ENCODE data around the gene CDH2.

The CDH2 gene

DNA sequence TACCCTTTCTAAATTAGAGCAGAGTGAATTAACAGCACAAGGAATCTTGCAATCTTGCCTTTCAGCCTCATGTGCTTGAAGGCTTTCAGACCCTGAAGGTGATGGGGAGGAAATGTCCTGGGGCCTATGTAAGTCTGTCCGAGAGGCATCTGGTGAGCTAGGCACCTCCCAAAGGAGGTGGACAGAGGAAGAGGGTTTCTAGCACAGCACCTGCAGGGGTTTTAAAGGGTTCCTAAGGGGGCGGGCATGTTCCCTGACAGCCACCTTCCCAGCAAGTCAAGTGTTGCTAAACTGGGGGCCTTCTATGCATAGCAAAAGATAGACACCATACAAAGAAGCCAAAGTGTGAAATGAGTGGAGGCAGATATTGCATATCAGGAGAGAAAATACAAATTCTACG lies 88.5 kb downstream of the CDH2 start:
- no peak for DNase-seq (ENCODE audit: low spot score)

DNA sequence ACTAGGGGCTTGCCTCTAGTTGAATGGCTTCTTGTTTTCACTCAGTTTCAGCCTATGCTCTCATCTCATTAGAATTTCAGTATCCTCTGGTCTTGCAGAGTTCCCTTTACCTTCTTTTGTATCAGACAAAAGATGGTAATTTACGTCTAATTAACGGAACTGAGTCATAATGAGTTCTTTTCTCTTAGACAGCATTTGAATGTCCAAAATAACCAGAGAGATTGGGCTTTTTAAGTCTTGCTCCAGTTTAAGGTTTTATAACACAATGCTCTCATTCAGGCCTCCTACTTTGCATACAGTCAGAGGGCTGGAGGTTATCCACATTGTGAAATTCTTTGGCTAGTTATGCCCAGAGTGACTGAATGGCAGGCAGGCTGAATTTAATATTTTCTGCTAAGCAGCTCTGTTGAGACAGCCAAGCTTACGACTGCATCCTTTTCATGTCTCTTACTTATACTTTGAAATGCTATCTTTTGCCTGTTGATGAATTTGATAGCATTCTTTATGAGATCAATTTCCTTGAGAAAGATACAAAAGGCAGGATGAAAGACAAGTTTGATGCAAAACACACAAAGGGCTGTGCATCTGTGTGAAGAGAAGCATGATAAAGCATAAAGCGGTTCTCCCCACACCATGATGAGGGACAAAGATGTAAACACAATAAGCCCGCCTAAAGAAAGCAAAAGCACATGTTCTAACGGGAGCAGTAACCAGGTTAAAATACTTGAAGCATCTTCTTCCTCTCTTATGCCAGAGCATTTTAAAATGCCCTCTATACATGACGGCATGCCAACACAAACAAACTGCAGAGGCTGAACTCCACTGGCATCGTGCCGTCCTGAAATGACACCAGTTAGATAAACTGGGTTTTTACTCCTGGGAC lies 90.0 kb downstream of the CDH2 start:
- DNase-seq (ENCODE audit: low spot score) = peak; percentile 45

DNA sequence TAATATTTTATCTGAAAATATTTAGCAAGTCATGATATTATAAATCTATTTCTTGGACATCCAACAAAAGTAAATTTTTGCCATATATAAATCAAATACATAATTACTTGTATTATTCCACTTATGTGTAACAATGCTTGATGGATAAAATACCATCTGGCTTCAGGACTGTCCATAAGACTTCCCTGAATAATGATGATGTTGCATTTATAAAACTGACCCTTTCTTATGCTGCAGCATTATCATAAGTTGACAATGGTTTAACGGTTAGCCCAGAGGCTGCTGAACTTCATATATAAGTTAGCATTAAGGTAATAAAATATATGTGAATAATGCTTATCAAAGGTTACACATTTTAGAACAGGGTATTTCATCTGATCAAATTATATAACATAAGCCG lies 95.4 kb downstream of the CDH2 start:
- DNase-seq (ENCODE audit: low spot score) = no peak

DNA sequence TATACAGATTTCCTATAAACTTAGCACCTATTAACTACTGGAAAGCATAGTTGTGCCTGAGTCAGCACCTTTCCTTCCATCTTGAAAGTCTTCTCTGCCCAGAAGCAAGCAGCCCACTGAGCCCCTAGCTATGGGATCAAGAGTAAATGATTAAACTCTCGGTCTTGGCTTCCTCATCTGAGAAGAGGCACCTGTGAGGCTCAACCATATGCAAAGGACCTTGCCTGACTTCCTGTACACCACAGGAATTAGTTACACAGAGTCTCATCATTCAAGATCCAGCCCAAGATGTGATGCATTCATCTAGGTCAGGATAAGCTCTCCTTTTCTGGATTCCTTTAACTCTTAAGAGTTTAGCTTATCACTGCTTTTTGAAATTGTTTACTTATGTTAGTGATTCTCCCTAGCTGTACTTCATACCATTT lies 96.0 kb downstream of the CDH2 start:
- DNase-seq (ENCODE audit: low spot score) = peak; percentile 94

DNA sequence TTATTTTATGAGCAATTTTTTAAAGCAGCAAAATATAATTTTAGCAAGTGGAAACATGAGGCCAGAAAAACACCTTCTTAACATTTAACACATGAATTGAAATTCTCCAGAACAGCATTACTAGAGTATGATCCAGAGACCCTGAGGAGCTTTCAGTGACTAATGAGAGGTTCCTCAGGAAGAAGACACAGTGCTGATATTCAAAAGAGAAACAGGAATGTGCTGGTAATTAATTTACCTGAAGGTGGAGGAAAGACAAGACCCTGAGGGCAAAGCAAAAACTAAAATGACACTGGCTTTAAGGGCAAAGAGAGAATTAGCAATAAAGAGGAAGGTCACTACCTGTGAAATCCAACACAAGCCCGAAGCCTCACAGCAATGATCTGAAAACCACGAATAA lies 97.0 kb downstream of the CDH2 start:
- DNase-seq (ENCODE audit: low spot score) = peak; percentile 62

DNA sequence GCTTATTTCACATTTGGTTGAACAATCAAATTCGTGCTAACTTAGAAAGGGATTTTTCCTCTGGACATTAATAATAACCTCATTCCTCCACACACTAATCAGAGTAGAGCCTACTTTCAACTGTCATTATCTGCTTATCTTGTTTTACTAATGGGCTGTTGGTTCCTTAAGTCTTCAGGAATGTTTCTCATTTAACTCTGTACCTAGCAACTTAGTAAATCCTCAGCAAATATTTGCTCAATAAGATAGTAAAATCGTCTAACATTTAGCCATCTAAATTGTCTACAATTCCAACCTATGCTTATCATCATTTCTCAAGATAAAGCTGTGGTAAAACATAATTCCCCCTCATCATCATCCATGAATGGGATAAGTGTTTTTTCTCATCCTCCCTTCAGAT lies 98.1 kb downstream of the CDH2 start:
- no peak for DNase-seq (ENCODE audit: low spot score)

DNA sequence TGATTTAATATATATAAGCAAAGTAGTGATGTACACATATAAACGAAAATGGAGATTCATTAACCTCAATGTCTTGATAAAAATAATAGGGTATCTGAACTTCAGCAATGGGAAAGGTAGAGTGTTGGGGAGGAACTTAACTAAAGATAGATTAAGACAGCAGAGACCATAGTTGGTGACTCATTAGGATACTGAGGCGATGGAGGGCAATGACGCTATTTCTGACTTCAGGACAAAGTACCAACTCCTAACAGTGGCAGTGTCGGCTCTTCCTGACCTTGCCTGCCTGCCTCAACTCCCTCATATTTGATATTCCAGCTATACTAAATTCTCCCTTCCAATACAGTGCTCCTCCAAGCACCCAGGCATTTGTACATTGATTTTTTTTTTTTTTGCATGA lies 98.6 kb downstream of the CDH2 start:
- peak; percentile 23 for DNase-seq (ENCODE audit: low spot score)

DNA sequence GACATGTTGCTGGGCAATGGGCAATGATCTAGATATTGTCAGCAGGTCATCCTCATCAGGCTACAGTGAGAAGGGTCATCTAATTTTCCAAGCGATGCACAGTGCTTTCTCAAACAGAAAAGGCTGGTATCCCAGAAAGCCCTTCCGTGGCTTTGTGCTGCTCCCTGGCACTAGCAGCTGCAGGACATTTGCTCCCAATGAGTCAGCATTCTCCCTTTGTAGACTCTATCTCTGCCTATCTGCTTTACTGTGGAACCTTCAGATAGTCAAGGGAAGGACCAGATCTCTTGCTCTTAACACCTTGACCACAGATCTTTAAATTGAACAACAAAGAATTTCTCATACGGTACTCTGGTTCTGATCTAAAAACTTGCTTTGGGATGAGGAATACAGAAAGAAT lies 101.4 kb downstream of the CDH2 start:
- DNase-seq (ENCODE audit: low spot score) = peak; percentile 44

DNA sequence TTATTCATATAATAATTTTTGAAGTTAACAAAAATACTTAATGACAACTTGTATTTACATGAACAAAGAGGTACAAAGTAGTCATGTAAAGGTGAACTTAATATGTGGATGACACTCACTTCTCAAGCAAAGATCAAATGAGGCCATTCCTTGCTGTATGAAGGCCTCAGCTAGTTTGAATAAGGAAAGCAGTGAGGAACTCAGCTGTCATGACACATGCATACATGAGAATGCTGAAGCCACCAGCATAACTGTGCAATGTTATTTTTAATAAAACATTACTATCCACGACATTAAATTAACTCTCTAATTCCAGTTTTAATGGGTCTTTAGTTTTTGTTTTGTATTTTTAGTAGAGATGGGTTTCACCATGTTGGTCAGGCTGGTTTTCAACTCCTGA lies 102.9 kb downstream of the CDH2 start:
- DNase-seq (ENCODE audit: low spot score) = no peak

DNA sequence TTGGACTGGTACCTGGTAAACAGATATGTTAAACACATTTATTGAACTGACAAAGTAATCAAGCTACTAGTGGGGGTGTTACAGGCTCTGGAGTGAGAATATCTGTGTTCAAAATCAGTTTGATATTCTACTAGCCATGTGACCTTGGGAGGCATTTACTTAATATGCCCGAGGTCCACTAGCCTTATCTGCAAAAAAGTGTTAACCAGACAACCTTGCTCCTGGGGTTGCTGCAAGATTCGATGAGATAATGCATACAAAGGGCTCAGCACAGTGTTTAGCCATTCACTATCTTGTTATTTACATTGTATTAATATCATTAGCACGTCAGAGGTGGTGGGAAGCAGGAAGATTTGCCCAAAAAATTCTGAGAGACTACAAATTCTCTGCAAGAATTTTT lies 103.3 kb downstream of the CDH2 start:
- DNase-seq (ENCODE audit: low spot score) = no peak

DNA sequence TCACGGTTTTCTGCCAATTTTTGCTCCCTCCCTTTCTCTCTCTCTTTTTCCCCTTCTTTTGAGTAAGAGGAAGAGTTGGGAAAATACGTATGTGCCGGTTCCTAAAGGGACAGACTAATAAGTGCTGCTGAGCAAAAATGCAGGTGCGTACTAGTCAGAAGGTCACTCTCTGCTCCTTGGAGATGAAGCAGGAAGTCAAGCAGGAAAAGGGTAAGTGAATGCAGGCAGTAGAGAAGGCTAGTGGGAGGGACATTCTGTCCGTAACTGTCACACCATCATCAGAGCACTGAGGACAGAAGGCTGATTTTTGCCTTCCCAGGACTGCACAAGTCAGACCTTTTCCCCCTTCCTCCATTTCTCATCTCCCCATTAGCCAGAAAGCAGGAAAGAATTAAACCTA lies 105.7 kb downstream of the CDH2 start:
- peak; percentile 67 for DNase-seq (ENCODE audit: low spot score)

DNA sequence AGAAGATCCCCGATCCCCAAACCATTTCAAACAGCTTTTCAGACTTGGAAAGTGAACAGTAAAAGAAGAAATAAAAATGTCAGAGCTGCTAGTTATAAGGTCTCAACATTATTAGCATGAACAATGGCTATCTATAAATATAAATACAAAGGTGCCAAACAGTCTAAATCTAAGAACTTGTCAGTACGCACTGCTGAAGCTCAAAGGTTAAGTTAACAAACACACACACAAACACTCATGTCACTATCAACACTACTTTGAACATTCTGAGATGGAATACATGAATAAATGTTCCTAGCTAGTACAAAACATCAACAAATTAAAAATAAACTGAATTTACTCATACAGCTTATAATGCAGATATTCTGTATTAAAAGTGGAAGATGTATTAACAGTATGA lies 108.7 kb downstream of the CDH2 start:
- DNase-seq (ENCODE audit: low spot score) = no peak

DNA sequence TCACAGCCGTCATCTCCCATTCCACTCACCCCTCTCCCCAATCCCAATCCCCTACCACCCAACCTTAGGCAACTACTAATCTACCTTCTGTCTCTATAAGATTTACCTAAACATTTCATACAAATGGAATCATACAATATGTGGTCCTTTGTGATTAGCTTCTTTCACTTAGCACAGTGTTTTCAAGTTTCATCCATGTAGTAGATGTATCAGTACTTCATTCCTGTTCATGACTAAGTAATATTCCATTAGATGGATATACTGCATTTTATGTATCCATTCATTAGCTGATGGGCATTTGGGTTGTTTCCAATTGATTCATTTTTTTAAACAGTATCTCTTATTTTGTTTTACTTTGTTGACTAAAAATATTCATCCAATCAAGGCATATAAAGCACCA lies 109.6 kb downstream of the CDH2 start:
- no peak for DNase-seq (ENCODE audit: low spot score)

DNA sequence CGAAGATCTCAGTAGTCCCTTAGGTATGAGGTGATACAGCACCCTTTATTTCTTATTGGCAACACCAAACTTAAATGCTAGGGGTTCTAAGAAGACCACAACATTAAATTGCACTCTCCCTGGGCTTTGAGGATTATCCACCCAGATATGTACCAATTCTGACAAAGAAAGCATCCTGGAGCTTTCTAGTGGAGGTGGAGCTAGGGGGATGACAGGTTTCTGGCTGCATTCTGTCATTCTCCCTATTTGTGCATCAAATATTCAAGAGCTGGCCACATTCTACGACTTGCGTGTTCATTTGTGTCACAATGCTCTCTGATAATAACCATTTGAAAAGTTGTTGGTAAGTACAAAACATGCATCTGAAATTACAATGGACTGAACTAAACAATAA lies 111.1 kb downstream of the CDH2 start:
- DNase-seq (ENCODE audit: low spot score) = no peak

DNA sequence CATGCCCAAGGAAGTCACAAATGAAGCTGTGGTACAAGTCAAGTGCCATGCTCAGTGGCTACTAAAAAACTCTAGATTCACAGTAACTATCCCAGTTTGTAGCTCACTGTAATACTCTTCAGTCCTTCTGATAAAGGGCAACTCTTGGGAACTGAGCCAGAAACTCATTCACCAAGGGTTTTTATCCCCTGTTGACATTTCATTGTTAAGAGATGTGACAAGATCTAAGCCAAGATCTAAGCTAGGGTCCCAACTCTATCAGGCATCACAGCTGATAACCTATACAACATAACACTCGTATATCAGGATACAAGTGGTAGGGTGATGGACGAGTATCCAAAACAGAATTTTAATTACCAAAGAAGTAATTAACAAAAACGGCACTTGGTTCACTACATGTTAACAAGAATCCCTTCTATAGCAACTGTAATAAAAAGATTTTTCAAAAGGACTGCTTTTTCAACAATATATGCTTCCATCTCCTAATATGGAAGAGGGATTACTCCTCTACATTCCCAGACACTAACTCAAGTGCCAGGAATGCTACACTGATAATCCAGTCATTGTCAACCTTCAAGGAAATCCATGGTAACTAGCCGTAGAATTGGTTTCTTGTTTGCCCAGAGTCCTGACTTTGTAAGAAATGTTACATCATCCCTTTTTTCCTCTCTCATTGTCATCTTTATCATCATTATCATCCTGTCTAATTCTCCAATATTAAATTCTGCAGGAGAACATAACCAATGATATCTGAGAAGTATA lies 111.7 kb downstream of the CDH2 start:
- DNase-seq (ENCODE audit: low spot score) = peak; percentile 96

DNA sequence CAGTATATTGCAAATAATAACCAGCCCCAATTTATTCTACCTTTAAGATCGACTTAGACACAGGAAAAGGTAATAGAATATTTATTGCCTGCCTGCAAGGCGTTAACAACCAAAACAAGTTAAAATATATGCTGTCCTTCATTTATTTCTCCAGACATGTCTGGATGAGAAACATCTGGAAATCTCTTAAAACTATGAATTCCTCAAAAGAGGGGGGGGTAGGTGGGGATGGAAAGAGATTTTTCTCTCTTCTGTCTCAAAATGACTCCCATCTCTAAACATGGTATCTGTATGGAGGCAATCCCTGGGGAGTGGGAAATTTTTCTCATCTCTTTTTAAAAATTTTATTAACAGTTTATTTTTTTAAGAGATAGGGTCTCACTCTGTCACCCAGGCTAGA lies 113.0 kb downstream of the CDH2 start:
- DNase-seq (ENCODE audit: low spot score) = no peak

DNA sequence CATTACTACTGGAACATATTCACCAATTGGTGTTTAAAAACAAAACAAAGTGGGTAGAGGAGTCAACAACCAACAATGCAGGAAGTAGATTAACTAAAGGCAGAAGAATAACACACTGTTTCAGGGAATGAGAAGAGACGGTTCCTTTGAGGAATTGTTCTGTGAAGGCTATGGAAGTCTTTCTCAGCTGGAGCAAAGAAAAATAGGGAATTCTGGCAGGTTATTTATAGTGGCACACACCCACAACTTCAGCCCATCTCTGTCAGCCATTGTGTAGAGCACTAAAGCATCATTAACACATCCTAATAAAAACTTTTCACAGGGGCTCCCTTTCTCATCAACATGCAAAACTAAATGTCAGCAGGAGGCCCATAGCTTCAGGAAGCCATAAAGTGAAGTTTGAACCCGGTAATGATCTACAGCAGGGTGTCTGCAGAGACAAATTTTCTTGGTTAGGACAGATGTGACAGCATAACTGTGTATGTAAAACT lies 113.6 kb downstream of the CDH2 start:
- peak; percentile 66 for DNase-seq (ENCODE audit: low spot score)

DNA sequence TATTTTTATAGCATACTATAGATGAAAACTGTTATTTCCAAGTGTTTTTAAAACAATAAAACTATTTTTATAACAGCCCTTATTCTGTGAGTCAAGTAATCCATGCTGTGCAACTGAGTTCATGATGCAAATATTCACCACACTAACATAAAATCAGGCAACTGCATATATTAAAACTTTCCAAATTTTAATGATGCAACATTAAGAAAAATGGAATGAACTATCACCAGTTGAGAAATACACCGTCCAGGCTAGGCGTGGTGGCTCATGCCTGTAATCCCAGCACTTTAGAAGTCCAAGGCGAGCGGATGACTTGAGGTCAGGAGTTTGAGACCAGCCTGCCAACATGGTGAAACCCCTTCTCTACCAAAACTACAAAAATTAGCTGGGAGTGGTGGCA lies 114.5 kb downstream of the CDH2 start:
- no peak for DNase-seq (ENCODE audit: low spot score)

DNA sequence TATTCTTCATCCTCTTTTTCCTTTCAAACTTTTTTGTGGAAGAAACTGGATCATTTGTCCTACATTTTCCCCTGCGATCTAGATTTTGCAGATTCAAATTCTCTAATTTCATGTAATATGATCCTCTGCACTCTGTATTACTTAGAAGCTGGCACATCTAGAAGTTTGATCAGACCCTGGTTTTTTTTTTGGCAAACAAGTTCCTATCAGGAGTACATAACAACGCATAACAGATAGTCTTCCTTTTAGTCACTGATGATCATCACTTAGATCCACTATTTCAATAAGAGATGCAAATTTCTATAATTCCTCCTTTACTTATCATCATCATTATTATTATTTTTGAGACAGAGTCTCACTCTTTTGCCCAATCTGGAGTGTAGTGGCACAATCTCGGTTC lies 117.1 kb downstream of the CDH2 start:
- no peak for DNase-seq (ENCODE audit: low spot score)

DNA sequence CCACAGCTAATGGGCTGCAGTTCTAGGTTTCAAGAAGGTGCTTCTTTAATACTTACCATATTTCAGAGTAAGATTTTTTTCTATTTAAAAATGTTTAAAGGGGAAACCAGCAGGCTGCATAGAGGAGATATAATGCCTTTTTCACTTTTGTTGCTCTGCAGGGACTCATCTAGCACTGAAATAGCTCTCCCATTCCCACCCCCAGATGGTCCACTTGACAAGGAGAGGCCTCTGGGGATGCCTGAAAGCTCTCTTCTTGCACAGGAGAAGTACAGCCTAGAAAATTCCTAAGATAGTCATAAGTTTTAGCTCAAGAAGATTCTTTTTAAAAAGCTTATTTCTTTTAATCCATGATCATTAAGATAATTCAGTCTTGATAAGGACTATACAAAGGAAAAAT lies 126.4 kb downstream of the CDH2 start:
- no peak for DNase-seq (ENCODE audit: low spot score)

DNA sequence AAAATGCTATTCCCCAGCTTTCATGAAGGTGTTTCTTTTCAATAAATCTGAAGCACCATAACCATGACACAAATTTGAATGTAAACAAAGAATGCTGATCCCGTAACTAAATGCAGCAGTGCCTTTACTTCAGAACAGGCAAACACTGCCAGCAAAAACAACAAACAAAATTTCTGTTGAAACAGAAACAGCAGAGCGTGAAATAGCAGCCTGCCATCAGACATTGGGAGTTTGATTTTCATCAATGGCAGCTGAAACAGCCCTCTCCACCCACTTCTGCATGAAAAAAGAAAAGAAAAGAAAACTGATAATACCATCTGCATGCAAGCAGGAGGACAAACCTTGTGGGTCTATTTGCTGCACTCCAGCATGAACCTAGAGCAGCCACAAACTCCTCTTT lies 128.3 kb downstream of the CDH2 start:
- DNase-seq (ENCODE audit: low spot score) = no peak

DNA sequence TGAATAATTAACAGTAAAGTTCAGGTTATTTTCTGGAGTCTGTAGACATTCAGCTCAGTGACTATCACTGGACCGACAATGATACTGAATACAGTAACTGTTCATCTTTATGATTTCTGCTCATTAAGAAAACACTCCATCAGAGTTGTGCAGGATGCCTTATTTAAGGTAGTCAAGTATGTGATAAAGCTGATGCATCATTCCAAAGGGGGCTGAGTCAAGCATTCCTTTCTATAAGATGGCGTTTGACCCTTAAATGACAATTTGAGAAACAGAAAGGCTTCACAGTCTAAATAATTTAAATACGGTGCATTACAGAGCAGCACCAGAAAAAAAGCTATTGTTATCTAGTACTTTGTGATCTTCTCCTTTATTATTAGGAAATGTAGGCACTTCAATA lies 131.1 kb downstream of the CDH2 start:
- peak; percentile 57 for DNase-seq (ENCODE audit: low spot score)

DNA sequence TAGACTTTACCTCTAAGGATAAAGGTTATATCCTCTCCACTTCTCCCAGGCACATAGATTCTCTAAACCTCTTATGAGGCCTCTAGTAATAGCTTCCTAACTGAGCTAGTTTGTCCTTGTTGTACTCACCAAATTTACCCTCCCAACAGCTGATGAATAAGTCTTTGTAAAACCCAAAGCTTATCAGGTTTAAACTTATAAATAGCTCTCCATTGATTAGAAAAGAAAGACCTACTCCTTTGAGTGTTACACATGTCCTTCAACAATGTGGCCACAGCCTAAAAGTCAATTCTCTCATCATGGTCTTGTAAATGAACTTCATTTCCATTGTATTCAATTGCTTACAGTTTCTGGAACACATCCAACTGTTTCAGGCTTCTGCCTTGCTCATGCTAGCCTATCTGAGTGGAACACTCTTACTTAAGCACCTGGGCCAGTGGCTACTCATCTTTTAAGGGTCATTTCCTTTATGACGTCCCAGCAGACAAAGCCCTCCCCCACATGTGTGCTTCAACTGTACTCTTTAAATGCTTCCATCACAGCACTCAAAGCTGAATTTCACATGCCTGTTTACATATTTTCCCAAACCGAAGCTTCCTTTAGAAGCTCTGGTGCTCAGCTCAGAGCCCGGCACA lies 131.6 kb downstream of the CDH2 start:
- peak; percentile 92 for DNase-seq (ENCODE audit: low spot score)
